ENCODE data around the gene TRIM38.

- TF ChIP-seq CTCF (IDR thresholded peaks at IDR 0.05; ENCODE audit: poor library complexity, severe bottlenecking) (no peak), REST (IDR thresholded peaks at IDR 0.05; ENCODE audit: borderline replicate concordance) (no peak), POLR2AphosphoS5 (IDR thresholded peaks at IDR 0.05) (no peak), MXI1 (conservative IDR thresholded peaks at IDR 0.05; ENCODE audit: poor library complexity, severe bottlenecking) (no peak), RAD21 (conservative IDR thresholded peaks at IDR 0.05) (no peak), EP300 (conservative IDR thresholded peaks at IDR 0.05; ENCODE audit: poor library complexity, severe bottlenecking) (no peak)
Measured at GRCh38 chr6:25963426-25964123, 973 bp downstream of the TRIM38 start.

All from neural cell (in vitro differentiated cells).